ENCODE data around the gene SLBP.

The SLBP gene

DNA sequence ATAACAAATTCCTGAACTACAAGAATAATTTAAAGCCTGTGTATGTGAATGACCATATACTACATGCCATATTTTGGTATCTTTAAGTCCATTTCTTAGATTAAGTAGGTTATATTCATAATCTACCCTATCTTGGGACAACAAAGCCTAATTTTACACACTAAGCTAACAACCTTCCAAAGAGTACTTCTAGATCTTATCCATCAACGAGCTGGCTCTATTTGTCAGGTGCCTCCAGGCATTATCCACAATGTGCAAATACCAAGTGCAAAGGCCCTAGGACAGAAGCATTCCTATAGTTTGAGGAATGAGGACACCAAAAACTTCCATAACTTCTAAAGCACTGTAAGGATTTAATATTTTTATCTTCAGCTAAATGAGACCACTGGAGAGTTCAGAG, 3.5 kb downstream of the SLBP start:
- DNase-seq = no peak

DNA sequence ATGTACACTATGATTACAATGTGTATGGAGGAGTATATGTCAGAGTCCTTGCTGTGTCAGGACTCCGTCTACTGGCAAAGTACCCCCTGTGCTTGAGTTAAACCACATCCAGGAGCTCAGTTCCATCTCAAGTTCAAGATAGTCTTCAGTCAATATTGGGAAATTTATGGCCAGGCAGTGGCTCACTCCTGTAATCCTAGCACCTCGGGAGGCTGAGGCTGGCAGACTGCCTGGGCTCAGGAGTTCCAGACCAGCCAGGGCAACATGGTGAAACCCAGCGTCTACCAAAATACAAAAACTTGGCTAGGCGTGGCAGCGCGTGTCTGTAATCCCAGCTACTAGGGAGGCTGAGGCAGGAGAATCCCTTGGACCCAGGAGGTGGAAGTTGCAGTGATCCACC, 5.8 kb downstream of the SLBP start:
- no peak for DNase-seq

DNA sequence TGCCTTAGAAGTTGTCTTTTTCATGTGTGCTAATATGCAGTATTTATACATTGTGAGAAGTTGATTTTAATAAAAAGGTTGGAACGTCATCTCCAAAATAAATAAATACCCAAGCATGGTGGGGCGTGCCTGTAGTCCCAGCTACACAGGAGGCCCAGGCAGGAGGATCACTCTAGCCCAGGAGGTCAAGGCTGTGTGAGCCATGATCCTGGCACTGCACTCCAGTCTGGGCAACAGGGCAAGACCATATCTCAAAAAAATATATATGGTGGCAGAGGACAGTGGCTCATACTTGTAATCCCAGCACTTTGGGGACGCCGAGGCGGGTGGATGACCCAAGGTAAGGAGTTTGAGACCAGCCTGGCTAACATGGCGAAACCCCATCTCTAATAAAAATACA, 6.4 kb downstream of the SLBP start:
- no peak for DNase-seq

DNA sequence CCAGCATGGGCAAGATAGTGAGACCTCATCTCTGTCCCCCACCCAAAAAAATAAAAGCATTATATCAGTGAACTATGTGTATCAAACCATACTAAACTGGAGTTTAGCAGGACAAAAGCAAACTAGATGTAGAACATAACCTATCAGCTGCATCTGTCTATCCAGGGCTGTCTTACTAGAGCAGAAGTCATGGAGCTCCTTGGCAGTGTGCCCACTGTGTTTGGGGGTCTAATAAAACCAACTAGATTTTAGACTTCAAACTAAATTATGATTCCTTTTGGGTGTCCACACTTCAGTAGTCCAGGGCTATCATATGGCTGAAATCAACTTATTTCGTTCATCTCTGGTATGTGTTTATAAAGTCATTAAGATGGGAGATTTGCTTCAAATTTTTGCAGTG, 8.3 kb downstream of the SLBP start:
- DNase-seq = no peak

DNA sequence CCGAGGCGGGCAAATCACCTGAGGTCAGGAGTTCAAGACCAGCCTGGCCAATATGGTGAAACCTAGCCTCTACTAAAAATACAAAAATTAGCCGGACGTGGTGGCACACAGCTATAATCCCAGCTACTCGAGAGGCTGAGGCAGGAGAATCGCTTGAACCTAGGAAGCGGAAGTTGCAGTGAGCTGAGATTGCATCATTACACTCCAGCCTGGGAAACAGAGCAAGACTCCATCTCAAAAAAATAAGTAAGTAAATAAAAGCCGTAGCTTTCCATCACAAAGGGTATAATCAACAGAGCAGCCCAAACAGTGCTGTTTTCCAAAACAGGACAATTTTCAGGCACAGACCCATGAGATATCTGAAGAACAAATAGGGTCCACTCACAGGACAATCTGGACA, 10.4 kb downstream of the SLBP start:
- DNase-seq = peak; percentile 42

DNA sequence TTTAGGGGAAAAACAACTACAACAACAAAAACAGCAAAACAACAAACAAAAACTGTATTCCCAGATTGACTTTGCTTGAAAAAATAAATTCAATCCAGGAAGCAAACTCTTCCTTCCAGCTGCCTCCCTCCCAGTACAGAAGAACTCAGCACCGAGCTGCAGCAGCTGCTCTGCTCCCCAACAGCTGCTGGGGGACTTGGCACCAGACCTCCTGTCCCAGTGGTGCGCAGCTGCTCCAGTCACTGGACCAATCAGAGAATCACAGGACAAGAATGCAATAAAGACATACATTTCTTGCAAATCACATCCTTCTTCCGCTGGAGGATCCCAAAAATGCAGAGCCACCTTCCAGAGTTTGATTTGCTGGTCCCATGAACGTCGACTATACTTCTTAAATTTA, 16.2 kb downstream of the SLBP start:
- no peak for DNase-seq

DNA sequence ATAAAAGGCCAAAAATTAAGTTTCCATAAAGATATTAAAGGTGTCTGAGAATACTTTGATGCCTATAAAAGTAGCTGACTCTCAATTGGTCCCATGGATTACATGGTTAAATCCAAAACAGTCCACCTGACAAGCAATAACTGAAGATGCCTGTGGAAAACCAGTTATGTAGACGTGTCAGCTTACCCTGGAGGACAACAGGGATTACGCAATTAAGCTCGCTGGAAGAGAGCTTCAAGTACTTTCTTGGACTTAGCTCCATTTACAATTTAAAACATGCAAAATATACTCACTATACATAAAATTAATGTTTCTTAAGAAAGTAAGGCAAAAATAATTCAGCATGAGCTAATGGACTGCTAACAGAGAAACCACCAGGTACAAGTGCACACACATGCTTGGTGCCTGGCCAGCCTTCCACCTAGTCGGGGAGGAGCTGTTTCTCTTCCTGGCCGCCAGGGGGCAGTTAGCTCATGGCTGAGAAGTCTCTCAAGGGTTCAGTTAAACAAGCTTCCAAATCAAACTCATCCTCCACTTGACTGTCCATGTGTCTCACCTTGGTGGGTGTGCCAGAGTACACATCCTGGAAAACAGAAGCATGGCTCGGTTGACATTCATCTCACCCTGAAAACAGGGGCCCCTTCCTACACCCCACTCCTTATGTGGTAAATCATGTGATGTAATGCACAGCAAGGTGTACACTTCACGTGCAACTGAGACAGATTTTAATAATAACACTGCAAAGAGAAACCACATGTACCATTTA, 18.8 kb downstream of the SLBP start:
- DNase-seq = peak; percentile 70

DNA sequence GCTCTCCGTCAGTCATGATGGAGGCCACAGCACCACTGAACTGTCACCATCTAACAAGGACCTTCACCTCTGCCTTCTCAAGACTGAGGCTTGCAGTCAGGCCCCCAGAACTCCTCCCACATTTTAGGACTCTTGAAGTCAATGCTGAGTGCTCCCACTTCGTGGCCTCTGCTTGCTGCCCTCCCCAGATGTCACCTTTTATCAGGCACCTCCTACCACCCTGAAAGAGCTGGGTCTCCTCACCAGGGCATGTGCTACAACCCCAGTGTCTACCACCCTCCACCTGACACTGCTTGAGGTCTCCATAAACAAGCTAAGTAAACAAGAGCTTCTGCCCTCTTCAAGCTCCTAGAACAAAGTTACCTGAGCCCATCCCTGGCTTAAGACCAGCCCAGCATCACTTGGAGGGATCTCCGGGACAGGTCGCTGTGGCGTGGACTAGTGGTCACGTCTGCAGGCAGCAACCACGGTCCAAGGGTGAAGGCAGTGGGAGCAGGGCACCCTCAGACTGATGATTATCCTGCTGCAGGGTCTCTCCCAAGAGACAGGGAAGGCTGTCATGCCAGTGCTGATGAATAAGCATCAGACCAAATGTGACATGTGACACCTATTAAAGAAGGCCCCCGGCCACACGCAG, 20.3 kb downstream of the SLBP start:
- no peak for DNase-seq

DNA sequence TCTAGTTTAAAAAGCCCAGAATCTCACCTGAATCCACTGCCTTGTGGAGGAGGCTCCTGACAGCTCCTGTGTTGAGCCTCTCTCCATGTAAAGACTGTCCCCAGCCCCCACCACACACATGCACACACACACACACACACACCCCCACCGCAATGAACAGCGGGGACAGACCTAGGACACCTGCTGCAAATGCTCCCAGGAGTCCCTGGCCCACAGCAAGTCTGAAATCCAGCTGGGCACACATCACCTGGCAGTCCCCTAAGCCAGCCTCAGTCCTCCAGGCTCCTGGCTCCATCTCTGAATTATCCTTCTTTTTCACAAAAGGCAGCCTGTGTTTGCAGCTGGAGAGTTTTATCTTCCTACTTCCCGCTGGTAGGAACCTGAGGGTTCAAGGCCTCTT, 21.4 kb downstream of the SLBP start:
- DNase-seq = no peak

DNA sequence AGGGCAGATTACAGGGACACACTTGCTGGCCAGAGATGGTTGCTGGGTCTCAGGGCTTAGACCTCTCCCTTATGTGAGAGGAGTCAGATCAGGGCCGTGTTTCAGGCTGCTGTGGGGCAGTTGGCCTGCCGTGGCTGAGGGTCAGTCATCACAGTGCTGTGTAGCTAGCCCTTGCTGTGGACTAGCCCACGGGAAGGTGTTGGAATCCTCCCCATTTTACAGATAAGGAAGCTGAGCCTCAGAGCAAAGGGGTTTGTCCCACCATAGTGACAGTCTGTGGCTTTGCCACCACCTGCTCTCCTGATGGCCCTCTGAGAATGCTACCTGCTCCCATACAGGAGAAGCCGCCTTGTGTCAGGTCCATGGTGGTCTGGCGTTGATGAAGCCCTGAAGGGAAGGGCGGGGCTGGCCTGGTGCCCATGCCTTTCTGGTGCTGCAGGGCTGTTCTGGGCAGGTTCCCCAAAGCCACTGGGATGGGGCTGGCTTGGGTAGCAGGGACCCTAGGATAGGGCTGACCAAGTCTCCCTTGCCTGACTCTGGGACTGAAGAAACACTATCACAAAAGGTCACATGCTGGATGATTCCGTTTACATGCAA, 25.6 kb downstream of the SLBP start:
- DNase-seq = no peak

DNA sequence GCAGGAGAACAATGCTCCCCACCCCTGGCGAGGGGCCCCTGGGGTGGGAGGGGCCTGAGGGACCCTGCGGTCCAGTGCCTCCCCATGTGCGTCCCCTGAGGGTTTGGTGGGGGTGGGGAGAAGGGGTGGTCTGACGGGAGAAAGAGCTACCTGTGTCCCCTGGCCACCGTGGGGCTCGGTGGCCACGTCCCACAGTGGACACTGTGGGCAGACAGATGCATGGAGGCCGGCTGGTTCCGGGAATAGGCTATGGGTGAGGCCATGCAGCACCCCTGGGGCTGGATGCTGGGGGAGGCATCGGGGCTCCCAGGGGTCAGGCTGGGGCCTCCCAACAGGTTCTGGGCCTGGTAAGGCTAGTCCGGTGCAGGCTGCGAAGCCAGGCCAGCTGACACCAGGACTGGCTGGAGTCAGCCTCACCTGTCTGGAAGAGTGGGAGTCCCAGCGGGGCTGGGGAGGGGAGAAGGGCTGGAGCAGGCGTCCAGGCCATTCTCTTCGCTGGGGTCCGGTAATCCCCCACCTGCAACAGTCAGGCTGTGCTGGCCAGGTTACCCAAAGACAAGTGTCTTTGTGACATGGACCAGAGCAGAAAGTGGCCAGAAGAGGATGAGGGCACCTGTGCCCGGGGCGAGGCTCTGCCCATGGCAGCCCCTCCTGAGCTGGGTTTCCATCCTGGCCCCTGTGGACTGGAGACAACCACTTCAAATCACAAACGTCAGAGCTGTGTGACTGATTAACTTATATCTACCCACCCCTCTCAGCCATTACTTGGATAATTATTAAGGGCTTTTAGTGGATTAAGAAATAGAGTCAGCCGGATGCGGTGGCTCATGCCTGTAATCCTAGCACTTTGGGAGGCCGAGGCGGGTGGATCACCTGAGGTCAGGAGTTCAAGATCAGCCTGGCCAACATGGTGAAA, 26.6 kb downstream of the SLBP start:
- DNase-seq = no peak

DNA sequence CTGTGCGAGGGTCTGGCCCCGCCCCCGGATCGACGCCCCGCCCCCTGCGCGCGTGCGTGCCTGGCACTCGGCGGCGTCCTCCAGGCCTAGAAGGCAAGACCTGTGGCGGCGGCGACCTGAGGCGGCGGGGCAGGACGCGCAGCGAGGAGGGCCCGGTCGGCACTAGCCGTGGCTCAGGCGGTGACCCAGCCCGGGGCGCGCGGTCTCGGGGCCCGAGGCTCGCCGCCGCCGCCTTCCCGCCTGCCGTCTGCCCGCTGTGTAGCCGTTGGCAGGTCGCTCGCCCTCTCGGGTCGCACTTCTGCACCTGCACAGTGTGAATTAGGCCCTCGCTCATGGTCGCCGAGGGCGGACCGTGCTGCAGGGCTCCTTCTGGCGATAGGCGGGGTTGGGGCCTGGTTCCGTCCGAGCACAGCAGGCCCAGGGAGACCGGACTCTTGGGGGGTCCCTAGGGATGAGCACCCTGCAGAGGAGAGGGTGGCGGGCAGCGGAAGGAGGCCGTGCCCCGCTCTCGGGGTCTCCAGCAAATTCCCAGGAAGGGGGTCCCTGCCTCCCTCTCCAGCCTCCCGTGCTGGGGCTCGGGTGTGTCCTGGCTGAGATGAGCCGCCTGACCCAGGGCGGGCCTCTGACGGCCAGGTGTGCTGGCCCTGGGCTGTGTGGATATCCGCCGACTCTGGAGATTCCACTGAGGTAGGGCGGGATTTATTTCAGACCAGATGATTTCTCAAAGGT, 27.4 kb downstream of the SLBP start:
- no peak for DNase-seq

DNA sequence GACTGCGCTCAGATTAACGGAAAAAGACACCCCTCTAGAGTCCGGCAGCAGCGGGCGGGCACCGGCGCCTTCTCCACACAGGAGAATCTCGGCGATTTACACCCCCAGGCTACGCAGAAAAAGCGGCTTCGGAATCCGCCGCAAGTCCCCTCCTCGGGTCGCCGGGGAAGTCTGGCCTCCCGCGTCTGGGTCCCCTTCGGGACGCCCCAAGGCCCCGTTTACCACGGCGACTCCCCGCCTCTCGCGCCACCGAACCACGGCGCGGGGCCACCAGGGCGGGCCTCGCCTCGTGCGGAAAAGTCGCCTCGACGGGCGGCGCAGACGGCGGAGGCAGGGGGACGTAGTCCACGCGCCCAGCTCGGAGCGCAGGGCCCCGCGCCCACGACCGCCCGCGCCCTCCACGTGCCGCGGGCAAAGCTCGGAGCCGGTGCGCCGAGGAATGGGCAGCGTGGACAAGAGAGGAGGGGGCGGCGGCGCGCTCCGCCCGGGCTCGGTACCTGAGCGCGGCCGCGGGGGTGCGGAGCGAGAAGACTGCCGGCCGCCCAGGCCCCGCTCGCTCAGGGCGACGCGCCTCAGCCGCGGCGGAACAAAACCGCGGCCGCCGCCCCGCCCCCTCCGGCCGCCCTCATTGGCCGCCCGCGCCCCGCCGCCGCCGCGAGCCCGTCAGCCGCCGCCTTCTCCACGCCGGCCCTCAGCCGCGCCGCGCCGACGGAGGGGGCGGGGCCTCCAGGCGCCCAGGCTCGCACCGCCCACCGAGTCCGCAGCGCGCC, 28.2 kb downstream of the SLBP start, which contains the start of gene FAM53A:
TSS of gene FAM53A (minus strand) at position 578 of the 770 bp plus-strand sequence. CDS start 15,572 bp downstream, outside the sequence.
- DNase-seq = peak; percentile 89

DNA sequence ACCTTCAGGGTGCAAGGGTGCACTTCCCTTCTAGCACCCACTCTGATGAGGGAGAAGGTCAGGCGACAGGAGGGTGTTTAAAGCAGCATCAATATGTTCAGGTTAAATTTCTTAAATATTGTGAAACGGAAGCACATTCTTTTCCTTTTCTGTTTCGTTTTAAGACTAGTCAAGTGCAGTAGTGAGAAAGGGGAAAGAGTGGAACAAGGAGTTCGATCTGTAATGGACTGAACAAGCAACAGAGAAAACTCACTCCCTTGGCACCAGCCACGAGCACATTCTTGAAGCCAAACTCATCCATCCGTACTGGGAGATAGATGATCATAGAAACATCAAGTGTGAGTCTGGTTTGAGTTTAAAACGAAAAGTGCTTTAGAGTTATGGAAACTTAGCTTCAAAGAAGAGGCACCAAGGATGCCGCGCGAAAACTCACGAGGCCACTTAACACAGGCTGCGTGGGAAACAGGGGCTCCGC, 28.8 kb downstream of the SLBP start:
- DNase-seq = peak; percentile 36

DNA sequence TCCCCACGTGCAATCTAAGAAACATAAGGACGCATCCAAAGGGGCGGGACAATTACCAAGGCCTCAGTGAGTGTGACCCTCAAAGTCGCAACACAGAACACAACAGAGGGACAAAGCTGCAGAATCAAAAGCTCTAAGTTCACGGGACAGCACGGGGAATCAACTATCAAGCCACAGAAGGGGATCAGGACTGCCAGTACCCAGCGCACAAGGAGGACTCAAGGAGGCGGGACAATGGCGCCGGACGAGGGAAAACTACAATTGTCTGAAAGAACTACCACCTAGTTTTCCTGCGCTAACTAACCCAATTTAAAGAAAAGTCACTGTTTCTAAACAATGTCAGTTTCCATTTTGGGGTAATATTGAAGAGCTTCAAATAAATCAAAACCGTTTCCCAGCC, 29.3 kb downstream of the SLBP start:
- no peak for DNase-seq

DNA sequence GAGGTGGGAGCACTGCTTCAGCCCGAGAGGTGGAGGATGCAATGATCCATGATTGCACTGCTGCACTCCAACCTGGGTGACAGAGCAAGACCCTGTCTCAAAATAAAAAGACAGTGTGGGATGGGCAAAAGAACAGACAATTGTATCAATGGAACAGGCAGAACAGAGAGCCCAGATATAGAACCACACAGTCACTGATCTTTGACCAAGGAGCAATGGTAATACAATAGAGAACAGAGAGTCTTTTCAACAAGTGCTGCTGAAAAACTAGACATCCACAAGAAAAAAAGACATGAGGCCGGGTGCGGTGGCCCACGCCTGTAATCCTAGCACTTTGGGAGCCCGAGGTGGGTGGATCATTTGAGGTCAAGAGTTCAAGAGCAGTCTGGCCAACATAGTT, 33.9 kb downstream of the SLBP start:
- DNase-seq = no peak

DNA sequence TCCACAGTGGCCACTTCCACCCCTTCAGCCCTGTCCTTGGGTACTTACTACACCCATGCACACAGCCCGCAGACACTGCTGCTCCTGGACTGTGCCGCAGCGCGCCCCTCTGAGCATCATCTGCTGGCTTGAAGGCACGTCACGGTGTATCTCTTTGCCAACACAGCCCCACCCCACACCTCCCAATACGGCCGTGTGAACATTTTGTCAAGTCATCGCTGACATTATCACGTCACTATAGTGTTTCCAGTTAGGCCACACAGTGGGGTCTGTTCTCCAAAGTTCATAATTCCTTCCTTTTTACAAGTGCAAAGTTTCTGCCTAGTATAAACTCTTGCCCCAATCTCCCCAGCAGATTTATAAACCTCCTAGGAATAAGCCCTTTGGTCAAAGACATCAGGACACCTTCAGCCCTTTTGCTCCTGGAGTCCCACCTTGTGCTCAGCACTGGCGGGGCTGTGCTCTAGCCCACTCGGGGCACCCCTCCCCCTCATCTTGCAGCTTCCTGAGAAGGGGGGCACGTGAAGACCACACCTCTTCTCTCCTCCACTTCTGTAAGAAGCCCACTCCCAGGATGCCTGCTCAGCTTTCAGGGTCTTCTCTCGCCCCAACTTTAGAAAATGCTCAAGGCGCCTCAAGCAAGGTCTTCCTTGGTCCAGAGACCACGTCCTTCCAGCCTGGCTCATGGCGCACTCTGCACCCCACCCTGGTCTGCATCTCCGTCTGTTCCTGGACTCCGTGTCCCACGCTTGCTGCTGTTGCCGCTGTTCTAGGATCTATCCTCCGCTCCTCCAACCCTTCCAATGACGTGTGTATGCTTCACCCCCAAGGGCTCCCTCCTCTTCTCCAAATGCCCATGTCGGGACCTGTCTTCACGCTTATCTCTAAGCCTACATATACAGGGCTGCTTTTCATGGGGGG, 35.3 kb downstream of the SLBP start:
- no peak for DNase-seq

DNA sequence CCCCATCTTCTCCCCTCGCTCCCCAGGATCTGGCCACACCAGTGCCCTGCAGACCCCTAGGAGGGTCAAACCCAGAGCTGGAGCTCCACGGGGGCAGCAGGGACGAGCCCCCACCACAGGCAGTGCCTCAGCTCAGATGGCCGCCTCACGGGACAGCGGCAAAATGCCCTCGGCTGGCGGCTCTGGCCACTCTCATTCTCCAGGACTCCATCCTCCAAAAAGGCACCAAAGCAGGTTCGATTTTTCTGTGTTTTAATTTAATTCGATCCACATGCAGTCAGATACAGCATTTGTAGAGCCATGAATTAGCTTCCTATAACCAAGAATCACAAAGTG, 36.3 kb downstream of the SLBP start:
- DNase-seq = no peak

DNA sequence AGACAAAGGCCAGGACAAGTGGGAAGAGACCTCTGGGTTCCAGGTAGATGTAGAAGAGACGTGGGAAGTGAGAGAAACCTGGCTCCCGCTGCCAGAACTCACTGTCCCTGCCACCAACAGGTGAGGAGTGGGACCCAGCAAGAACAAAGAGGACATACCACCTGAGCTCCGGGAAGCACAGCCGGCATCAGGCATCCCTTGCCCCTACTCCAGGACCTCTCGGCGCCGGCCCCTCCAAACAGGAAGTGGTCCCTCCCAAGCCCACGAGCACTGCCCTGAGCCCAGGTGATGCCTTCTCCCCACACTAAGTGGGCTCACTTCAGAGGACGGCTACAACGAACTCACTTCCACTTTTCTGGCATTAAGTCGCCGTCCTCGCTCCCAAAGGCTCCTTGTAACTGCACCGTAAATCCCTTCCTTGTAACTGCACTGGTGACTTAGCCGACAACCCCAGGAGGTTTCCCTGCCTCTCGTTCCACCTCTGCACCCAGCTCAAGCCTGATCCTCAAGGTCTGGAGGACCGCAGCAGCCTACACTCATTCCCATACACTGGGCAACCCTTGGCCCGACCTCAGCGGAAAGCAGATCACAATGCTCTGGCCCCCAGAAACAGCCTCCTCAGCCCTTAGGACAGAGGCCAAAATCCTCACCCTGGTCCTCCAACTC, 36.9 kb downstream of the SLBP start:
- no peak for DNase-seq

DNA sequence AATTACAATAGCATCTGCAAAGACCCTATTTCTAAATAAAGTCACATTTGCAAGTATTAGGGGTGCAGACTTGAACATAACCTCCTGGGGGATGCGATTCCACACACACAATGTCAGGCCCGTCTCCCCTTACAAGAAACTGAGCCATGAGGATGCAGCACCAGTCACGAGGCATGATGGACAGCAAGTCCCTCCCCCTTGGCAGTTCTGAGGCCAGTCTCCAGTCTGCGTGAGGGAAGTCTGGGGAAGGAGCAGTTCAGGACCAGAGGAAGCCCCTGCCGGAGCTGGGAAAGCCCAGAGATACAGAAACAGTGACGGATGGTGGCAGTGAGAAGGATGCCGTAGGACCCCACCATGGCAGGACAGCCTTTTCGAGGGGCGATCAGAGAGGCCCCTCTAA, 37.4 kb downstream of the SLBP start:
- no peak for DNase-seq

Measured in inflammatory macrophage treated with lipopolysaccharide for 4 hours (primary cell).